PC-9 (cell line): Measurements from ENCODE around the gene ALPK3.

ENCODE experiments used
- EZH2 ChIP-seq: fragments of 200-600 bp; sonication (generic); IDR thresholded peaks from 2 replicates; pipeline ENCODE4 v1.8.0; 2017; ENCODE audit warnings: antibody characterized with exemption, low read depth
- TF ChIP-seq, protein P1 (sequence below): fragments of 200-600 bp; sonication (generic); conservative IDR thresholded peaks from 2 replicates; pipeline ENCODE4 v1.6.1; 2017; ENCODE audit warnings: mixed run types, antibody characterized with exemption, mild to moderate bottlenecking, moderate library complexity

DNA sequence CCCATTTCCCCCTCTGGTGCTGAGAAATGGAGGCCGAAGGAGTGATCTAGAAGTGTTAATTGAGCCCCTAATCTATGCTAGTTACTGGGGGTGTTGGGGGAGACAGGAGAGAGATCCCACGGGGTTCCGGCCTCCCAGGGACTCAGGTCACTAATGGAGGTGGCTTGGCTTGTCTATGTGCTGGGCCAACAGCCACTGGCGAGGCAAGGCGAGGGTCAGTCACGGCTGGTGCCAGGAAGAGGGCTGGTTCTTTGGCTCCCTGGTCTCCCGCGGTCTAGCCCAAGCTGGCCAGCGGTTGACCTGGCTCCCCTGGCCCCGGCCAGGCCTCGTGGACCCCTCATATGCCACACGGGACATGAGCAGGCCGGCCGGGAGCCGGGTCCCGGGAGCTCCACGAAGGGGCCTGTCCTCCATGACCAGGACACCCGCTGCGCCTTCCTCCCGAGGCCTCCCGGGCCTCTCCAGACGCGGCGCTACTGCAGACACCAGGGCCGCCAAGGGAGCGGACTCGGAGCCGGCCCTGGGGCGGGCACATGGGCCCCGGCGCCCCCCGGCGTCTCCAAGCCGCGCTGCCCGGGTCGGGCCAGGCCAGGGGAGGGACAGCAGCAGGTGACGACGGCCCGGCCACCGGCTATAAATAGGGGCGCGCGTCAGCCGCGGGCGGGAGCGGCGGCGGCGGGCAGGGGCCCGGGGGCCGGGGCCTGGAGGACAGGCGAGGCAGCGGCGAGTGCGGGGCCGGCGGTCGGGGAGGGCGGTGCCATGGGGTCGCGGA, at the start of gene ALPK3:
- TF ChIP-seq, protein P1, sequence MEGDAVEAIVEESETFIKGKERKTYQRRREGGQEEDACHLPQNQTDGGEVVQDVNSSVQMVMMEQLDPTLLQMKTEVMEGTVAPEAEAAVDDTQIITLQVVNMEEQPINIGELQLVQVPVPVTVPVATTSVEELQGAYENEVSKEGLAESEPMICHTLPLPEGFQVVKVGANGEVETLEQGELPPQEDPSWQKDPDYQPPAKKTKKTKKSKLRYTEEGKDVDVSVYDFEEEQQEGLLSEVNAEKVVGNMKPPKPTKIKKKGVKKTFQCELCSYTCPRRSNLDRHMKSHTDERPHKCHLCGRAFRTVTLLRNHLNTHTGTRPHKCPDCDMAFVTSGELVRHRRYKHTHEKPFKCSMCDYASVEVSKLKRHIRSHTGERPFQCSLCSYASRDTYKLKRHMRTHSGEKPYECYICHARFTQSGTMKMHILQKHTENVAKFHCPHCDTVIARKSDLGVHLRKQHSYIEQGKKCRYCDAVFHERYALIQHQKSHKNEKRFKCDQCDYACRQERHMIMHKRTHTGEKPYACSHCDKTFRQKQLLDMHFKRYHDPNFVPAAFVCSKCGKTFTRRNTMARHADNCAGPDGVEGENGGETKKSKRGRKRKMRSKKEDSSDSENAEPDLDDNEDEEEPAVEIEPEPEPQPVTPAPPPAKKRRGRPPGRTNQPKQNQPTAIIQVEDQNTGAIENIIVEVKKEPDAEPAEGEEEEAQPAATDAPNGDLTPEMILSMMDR: no peak
- TF ChIP-seq EZH2: no peak
